T-helper 22 cell (primary cell): ENCODE results near the gene SAMSN1.
"Not testable (repeated sequence)": the region's sequence is repeated elsewhere in the genome, so short reads cannot be mapped to it uniquely, and the experiment has no call there.

Experiments used
- DNase-seq: peaks from one replicate; pipeline ENCODE4 v3.0.0-alpha.2; 2020; ENCODE audit warnings: low read depth

The SAMSN1 gene

DNA sequence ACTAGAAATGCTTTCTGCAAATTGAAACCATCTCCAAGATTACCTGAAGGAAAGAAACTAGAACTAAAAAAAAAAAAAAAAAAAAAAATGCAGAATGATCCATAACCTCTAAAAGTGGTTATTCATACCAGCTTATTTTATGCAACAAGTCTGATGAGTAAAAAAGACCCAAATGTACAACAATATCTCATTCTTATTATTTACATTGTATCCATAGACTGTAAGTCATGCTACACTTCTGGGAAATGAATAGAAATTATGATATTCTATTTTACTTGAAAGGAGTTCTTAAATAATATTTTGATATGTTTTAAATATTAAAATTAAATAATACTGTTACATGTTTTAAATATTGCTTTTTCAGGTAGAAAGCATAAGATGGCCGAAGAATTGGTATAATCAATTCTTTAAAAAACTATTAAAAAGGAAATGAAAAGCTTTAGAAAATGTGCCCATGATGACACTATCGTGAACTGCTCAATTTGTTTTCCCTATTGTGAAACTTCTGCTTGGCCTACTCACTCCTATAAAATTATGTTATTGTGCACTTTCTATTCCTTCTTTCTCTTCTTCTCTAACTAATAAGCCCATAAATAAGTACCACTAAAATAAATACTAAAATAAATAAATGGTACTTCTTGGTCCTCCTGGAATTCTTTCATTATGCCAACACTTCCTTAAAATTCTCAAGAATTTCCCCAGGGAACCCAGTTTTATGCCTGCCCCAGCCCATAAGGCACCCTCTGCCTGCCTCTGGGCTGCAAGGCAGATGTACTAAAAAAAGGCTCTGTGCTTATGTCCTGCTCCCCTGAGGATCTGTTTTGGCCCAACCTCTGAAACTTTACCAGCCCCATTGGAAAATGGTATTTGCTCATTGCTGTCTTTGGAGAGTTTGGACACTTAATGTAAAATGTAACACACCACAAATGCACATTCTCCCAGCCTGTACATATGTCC is 18.1 kb downstream of the SAMSN1 start:
- no peak for DNase-seq

DNA sequence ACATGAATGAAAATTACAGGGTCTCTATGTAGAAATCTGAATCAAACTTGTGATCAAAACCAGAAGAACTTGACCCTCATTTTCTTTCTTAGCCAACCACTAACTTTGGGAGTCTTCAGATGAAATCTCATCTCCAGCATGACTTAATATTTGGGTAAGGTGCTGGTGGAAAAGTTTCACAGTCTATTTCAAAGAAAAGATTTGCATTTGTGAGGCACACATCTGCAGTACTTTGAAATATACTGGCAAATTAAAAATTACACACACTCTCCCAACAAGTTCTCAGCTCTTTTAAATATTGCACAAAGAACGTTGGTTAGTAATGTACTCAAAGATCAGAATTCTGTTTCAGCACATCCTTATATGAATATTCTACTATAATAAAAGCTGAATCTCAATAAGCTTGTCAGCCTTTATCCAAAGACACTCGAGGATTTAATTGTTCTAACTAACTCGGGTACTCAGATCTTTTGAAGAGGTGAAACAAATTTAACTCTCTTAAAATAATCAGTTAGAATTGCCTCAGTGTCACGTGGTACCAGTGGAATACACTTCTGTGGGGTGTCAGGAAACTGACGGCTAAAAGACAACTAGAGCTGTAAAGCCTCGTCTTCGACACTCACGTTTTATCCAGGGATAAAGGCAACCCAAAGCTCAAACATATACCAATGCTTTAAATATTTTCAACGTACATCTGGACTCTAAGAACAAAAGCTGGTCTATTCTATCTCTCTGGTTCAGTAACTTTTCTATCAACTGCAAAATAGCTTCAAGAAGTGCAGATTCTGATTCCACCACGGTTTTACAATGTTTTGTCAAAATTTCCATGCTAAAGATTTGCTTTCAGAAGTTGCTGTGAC is 19.0 kb downstream of the SAMSN1 start:
- DNase-seq: no peak

DNA sequence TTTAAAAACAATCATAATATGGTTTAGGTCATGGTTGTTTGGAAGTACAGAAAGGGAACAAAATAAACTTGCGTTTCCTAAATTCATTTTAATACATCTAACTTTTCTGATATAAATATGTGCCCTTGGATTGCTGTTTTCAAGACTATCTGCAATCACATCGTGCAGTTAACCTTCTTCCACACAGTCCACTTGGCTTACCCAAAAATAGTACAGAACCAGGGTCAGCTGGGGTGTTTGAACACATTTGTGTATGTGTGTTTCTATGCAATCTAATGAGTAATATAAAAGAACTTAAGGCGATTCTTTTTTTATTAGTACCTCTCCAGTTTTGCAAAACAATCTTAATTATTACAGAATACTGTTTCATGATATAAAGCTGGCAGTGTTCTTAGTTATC is 19.9 kb downstream of the SAMSN1 start:
- DNase-seq: no peak

DNA sequence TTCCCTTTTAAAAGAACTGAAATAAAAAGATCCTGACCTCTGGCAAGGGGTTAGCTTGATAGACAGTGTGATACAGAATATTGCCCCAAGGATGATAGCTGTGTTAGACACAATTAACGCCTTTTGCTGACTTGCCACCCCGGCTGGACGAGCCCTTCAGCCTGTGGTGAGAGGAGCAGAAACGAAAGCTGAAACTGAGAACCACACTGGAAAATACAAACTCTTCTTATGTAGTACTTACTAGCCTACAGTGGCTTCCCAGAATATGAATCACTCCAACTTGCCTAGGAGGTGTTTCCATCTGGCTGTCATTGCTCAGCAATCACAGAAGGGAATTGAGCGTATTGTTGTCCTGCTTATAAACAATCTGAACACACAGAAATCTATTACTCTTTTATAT is 22.9 kb downstream of the SAMSN1 start:
- no peak for DNase-seq

DNA sequence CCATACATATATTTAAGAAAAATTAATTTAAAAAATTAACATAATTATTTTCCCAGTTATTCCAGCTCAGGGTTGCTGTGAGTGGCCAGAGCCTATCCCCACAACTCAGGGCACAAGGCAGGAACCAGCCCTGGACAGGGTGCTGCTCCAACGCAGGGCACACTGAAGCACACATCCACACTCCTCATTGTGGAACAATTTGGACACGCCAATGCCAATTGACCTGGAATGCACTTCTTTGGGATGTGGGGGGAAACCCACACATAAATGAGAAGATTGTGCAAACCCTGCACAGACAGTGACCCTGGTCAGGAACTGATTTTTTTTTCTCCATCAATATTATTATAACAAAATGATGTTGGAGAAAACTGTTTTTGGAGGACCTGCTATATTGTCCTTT is 23.4 kb downstream of the SAMSN1 start:
- no peak for DNase-seq

DNA sequence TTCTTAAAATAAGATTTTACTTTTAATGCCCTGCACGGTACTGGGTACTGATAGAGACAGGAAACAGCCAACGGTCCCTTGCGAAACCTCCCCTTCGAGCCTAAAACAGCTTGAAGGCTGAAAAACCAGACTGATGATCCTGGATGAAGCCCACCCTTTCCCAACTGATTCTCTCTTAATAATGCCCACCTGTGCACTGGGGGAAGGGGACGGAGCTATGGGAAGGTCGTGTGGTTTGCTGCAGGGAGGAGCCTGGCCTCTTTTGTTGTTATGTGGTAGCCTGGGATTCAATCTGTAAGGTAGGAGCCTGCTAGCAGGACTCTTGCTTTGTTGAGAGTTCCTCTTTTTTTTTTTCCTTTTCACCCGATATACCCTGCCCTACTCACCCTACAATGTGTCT is 25.6 kb downstream of the SAMSN1 start:
- no peak for DNase-seq

DNA sequence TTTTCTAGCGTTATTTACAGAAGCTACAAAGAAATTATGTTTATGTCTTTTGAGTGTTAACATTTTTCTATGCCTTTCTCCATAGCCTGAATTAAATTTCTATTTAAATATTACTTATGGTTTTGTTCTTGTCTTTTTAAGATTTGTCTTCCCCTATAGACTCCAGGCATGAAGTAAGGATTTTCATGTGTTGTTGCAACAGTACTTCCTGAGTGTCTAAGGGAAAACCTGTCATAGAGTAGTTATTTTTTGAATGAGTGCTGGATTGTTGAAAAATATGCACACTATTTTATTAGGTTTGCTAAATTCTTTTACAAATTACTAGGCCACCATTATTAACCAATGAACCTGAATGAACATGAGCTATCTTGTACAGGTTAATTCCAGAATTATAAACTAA is 27.1 kb downstream of the SAMSN1 start:
- DNase-seq: no peak

DNA sequence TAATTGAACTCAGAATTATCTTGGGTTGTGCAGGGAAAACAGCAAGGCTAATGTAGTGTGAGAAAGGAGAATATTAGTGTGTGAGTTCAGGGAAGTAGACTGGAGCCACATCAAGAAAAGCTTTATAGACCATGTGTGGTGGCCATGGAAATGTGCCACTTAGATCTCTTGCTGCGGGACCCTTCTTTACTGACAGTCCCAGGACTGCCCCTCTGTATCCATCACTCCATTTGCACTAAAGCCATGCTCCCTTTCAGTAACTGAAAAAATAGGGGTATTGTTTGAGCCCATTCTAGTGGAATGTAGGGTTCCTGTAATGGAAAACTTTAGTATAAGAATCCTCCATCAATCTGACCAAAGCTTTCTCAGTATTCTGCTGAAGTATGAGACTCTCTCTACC is 32.3 kb downstream of the SAMSN1 start:
- DNase-seq: no peak

DNA sequence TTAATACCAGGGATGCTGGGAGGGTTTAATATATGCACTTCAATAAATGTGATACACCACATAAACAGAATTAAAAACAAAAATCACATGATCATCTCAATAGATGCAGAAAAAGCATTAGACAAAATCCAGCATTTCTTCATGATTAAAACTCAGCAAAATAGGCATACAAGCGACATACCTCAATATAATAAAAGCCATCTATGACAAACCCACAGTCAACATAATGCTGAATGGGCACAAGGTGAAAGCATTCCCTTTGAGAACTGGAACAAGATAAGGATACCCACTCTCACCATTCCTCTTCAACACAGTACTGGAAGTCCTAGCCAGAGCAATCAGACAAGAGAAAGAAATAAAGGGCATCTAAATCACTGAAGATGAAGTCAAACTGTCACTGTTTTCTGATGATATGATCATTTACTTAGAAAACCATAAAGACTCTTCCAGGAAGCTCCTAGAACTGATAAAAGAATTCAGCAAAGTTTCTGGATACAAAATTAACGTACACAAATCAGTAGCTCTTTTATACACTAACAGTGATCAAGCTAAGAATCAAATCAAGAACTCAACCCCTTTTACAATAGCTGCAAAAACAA is 39.2 kb downstream of the SAMSN1 start:
- DNase-seq: not testable (repeated sequence)

DNA sequence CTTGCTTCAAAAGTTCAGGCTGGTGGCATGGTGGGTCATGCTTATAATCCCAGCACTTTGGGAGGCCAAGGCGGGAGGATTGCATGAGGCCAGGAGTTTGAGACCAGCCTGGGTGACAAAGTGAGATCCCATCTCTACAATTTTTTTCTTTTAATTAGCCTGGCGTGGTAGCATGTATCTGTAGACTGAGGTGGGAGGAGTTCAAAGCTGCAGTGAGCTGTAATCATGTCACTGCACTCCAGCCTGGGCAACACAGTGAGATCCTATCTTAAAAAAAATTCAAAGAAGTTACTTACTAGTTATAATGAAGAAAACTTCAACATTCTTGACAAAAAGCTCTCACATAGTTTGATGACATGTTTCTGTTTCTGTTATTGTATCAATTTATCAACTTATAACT is 45.2 kb downstream of the SAMSN1 start:
- DNase-seq: no peak

DNA sequence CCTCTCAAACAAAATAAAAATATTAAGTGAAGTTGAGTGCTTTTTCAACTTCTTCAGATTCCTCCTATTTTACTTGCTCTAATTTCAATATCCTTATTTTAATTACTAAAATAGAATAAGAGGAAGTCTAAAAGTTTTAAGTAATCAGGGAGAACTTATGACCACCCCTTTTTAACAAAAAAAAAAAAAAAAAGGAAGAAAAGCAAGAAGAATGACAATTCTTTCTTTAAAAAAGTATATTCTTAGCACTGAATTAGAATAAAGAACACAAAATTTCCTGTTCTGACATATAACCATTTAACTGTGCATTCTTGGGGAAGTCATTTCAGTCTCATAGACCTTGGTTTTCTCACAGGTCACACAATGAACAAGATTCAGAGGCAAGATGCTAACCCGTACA is 46.8 kb downstream of the SAMSN1 start:
- DNase-seq: no peak

DNA sequence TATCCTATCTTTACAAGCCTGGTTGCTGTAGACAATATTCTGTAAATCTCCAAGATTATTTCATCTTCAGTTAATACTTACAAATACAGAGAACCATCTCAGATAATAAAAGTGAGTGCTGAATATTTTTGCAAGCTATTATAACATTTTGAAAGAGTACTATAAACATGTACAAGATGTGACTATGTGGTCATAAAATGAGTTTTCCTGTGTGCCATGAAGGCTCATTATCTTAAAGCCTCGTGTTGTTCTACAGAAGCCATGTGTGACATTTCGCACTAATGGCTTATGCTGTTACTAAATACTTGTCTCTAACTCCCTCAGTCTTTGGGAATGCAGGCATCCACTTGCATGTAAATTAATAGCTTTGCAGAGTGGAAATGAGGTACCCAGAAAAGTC is 48.3 kb downstream of the SAMSN1 start:
- DNase-seq: no peak

DNA sequence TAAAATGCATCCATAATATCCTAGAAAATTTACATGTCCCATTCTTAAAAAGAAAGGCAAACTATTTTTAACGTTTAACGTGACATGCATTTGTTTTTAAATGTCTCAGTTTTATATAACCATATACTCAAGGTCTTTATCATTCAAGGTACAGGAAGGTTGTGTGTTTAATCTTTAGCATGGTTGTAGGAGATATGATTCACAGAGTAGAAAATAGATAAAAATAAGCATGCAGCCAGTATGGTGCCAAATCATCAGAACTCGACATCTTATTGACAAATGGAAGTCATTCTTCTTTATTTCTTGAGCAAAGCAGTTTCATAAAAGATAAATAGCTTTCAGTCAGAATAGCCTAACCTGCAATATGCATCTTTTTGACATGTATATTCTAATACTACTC is 51.0 kb downstream of the SAMSN1 start:
- no peak for DNase-seq

DNA sequence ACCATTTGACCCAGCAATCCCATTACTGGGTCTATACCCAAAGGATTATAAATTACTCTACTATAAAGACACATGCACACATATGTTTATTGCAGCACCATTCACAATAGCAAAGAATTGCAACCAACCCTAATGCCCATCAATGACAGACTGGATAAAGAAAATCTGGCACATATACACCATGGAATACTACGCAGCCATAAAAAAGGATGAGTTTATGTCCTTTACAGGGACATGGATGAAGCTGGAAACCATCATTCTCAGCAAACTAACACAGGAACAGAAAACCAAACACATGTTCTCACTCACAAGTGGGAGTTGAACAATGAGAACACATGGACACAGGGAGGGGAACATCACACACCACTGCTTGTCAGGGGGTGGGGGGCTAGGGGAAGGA is 51.9 kb downstream of the SAMSN1 start:
- not testable (repeated sequence) for DNase-seq

DNA sequence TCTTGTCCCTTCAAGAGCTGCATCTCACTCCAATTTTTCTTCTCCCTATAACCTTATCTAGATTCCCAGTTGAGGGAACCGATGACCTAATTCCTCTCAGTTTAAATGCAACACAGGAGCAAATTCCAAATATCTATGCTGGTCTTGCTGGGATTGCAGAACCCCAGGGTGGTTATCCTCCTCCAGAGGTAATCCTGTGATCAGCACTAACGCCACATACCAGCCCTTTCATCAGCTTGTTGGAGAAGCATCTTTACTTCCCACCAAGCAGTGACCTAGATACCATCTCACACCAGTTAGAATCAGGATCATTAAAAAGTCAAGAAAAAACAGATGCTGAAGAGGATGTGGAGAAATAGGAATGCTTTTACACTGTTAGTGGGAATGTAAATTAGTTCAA is 52.4 kb downstream of the SAMSN1 start:
- DNase-seq: no peak

DNA sequence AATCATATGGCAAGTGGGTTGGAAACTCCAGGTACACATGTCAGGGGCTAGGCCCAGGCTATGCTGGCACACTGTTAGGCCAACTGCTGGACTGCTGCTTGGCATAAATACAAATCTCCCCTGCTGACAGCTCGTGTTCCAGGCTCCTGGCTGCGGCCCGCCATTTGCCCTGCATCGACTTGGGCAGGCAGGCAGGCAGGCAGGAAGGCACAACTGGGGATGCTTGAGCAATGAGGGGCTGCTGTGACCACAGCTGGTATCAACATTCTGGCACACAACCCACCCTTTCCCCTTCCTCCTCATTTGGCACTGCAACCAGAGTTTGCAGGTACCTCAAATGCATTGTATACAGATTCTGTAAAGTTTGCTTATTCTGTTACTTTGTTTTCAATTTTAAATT is 53.2 kb downstream of the SAMSN1 start:
- no peak for DNase-seq

DNA sequence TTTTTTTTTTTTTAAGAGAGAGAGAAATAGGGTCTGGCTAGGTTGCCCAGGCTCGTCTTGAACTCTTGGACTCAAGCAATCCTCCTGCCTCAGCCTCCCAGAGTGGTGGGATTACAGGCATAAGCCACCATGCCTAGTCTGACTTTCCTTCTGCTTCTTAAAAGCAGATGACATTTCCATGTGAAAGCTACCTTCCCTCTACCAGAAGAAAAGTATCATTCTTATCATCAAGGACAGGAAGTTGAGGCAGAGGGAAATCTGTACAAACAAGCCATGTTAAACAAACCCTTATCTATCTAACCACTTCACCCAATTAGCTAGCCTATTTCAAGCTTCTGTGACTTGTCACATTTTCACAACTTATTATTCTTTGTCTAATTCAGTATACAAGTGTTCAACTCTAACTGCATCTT is 54.8 kb downstream of the SAMSN1 start:
- no peak for DNase-seq

DNA sequence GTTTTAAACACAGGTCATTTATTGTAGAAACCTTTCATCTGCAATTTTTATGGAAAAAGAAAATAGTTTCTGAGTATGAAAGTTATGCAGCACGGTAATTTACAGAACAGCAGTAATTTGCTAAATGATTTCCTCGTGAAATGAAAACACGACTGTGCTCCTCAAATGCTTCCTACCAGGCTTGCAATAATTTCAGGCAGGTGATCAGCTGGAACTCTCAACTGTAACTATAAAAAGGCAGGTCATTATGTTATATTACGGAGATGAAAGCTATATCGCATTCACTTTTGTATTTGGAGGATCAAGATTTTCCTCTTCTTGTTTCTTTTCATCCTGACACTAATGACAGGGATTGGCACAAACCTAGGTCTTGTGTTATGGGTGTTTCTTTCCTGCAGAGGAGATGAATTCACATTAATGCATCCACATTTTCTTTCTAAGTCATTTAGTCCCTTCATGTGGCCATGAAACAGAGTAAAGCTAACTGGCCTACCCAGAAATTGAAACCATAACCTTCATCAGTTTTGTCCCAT is 57.4 kb downstream of the SAMSN1 start:
- DNase-seq: no peak

DNA sequence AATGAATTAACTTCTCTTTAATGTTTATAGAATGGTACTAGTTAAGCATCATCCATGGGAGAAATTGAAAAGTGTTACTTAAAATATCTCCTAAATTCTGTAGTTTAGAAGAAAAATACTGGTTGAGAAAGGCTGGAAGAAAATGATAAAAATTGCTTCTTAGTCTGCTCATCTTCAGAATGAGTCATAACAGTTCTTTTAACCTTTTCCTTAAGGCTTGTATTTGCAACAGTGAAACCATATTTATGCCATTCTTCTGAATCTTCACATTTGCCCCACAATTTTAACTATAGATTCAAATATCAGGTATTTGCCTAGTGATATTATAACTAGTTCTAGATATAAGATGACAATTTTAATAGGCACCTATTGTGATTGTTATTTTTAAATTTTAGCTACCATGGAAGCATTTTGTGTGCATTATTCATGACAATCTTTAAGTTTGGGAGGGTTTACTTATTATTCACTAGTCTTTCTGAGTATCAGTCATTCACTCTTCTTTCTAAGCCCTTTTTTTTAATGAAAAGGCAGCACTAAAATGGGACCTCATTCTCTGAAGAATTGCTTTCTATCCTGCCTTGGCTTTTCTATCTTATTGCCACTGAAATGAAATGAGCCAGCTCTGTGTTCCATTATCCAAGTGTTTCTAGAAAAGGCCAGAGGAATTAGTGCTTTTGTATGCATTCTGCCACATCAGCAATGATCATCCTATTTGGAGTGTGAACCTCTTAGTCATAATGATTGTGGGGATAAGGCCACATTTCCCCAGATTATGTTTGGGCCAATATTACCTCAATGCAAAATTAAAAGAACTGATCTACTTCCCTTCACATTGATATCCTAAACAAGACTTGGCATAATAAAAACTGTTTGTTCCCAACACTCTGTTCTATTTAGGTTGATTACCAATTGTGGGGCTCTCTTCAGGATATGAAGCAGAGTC is 58.4 kb downstream of the SAMSN1 start:
- DNase-seq: no peak

DNA sequence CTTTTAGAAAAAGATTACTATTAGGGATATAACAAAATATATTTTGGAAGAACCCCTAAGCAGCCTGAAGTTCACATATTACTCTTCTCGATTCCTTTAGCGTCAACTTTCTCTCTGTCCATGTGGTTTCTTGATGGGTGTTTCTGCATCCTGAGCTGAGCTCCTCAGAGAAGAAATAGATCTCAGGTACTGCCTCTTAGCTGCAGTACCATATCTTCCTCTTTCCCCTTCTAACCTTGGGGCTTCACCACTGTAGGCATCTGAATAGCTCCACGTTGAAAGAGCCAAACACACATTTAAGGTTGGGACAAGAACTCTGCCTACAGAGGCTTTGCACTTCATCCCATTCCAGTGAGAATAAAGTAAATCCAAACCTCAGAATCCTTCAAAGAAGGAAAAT is 59.2 kb downstream of the SAMSN1 start:
- no peak for DNase-seq
